DND-41 (cell line): ENCODE results near the gene BST1.

ENCODE experiments used
- ATAC-seq: fragments of 200-7000 bp; cut with Tn5 transposase; 3 replicates; pipeline ENCODE4 v1.9.1; 2021; ENCODE audit warnings: low read depth; ENCODE audit not compliant: insufficient read depth
- DNase-seq: peaks from one replicate; pipeline ENCODE4 v3.0.0-alpha.2; 2020
- H2AFZ ChIP-seq: 2 replicates; pipeline ENCODE4 v1.6.0; 2012; ENCODE audit warnings: low read depth, low read length
- H3K27ac ChIP-seq: 2 replicates; pipeline ENCODE4 v1.5.1; 2012; ENCODE audit warnings: low read length, inconsistent platforms
- H3K27me3 ChIP-seq: fragments of 200-600 bp; sonication (generic); 2 replicates; pipeline ENCODE4 v1.6.0; 2012; ENCODE audit warnings: low read length, mild to moderate bottlenecking, inconsistent platforms; ENCODE audit not compliant: insufficient read depth, poor library complexity
- H3K36me3 ChIP-seq: 2 replicates; pipeline ENCODE4 v1.5.1; 2012; ENCODE audit warnings: low read length, inconsistent platforms; ENCODE audit not compliant: insufficient read depth
- H3K4me1 ChIP-seq: 2 replicates; pipeline ENCODE4 v1.5.1; 2012; ENCODE audit warnings: mild to moderate bottlenecking, low read length; ENCODE audit not compliant: insufficient read depth
- H3K4me2 ChIP-seq: 2 replicates; pipeline ENCODE4 v1.6.0; 2012; ENCODE audit warnings: mild to moderate bottlenecking, moderate library complexity, low read length, inconsistent platforms; ENCODE audit not compliant: insufficient read depth
- H3K4me3 ChIP-seq, 2 experiments: fragments of 200-600 bp in 1 of 2; shearing (Covaris generic) in 1 of 2; 2 replicates each; pipeline ENCODE4 v1.5.1; 2012 to 2016; ENCODE audit warnings: inconsistent platforms in 2 of 2, low read length in 2 of 2, mild to moderate bottlenecking in 2 of 2, low read depth in 1 of 2, moderate library complexity in 1 of 2
- H3K79me2 ChIP-seq: 2 replicates; pipeline ENCODE4 v1.6.0; 2012; ENCODE audit warnings: low read length, inconsistent platforms; ENCODE audit not compliant: insufficient read depth
- H3K9ac ChIP-seq: 2 replicates; pipeline ENCODE4 v1.6.0; 2012; ENCODE audit warnings: low read depth, mild to moderate bottlenecking, inconsistent platforms, low read length, moderate library complexity
- H3K9me3 ChIP-seq: 2 replicates; pipeline ENCODE4 v1.5.1; 2012; ENCODE audit warnings: low read length, moderate library complexity, mild to moderate bottlenecking, inconsistent platforms; ENCODE audit not compliant: insufficient read depth, severe bottlenecking
- H4K20me1 ChIP-seq: 2 replicates; pipeline ENCODE4 v1.6.0; 2012; ENCODE audit warnings: low read length; ENCODE audit not compliant: insufficient read depth
- CTCF ChIP-seq: IDR thresholded peaks from 2 replicates; pipeline ENCODE4 v1.5.1; 2012; ENCODE audit warnings: borderline replicate concordance, low read length, moderate library complexity, mild to moderate bottlenecking; ENCODE audit not compliant: poor library complexity, severe bottlenecking; ENCODE audit errors: extremely low read depth
- EZH2 ChIP-seq: IDR thresholded peaks from 3 replicates; pipeline ENCODE4 v1.6.1; 2012; ENCODE audit warnings: borderline replicate concordance, low read depth, mild to moderate bottlenecking, moderate library complexity, low read length, inconsistent platforms; ENCODE audit not compliant: severe bottlenecking

BST1 gene

GRCh38 chr4:15654593-15655222 lies 48.2 kb upstream of the BST1 start:
- peaks cover 56% of the 10 kb centered on the region for H3K4me1 ChIP-seq
- peak overlapping the region; percentile 90 for H3K27ac ChIP-seq
- no peaks in the 10 kb centered on the region for H3K9me3 ChIP-seq
- H3K9ac ChIP-seq = peak overlapping the region; percentile 94
- ATAC-seq = peak; percentile 64
- no peak for TF ChIP-seq CTCF
- no peak for TF ChIP-seq EZH2
- no peaks in the 10 kb centered on the region for H3K27me3 ChIP-seq
- H2AFZ ChIP-seq = peak overlapping the region; percentile 90
- no peaks in the 10 kb centered on the region; the same call in 1 of the 2 replicates for H3K36me3 ChIP-seq
- peak overlapping the region; percentile 60 to 90 for H3K4me3 ChIP-seq
- peaks cover 15% of the 10 kb centered on the region; the same call in 1 of the 2 replicates for H4K20me1 ChIP-seq
- H3K79me2 ChIP-seq = peaks cover 62% of the 10 kb centered on the region
- peak; percentile 67 for DNase-seq
- H3K4me2 ChIP-seq = peak overlapping the region; percentile 65

GRCh38 chr4:15655223-15656037 lies 47.4 kb upstream of the BST1 start, which contains the start of gene FBXL5:
Gene FBXL5, minus strand, starts transcription at chr4:15655357. Its CDS starts 70 bp downstream, at chr4:15655287.
- DNase-seq (peak; percentile 84), ATAC-seq (peak; percentile 65)
- H3K36me3 ChIP-seq = no peaks in the 10 kb centered on the region; the same call in 1 of the 2 replicates
- H3K27ac ChIP-seq = peak within 1 kb of the TSS; percentile 98
- peaks cover 10% of the 10 kb centered on the region; the same call in 1 of the 2 replicates for H4K20me1 ChIP-seq
- TF ChIP-seq EZH2 (no peak), CTCF (no peak)
- H3K4me2 ChIP-seq = peak within 1 kb of the TSS; percentile 65
- H3K9ac ChIP-seq = peak within 1 kb of the TSS; percentile 94
- H2AFZ ChIP-seq = peak within 1 kb of the TSS; percentile 98
- H3K4me3 ChIP-seq = peak within 1 kb of the TSS; percentile 60 to 90
- H3K9me3 ChIP-seq = no peaks in the 10 kb centered on the region
- peaks cover 48% of the 10 kb centered on the region for H3K4me1 ChIP-seq
- H3K79me2 ChIP-seq = peaks cover 55% of the 10 kb centered on the region
- H3K27me3 ChIP-seq = no peaks in the 10 kb centered on the region

GRCh38 chr4:15656038-15656470 lies 46.8 kb upstream of the BST1 start:
- Histone ChIP-seq H3K36me3 (no peaks in the 10 kb centered on the region; the same call in 1 of the 2 replicates), H3K27me3 (no peaks in the 10 kb centered on the region), H3K4me3 (peak overlapping the region in 1 of 2 experiments; percentile 90; a peak in 2 of 4 replicates), H2AFZ (peak overlapping the region; percentile 98), H3K9me3 (no peaks in the 10 kb centered on the region), H3K4me1 (peaks cover 42% of the 10 kb centered on the region), H4K20me1 (peaks cover 5% of the 10 kb centered on the region; the same call in 1 of the 2 replicates), H3K4me2 (peak overlapping the region; percentile 65), H3K27ac (peak overlapping the region; percentile 98), H3K9ac (peak overlapping the region; percentile 94), H3K79me2 (peaks cover 49% of the 10 kb centered on the region)
- DNase-seq = no peak
- ATAC-seq = no peak
- TF ChIP-seq CTCF = no peak
